Heart left ventricle (tissue), 16 donors: ENCODE measurements around the gene HSPA12A. TPM values are rescaled to one million over a fixed set of nuclear protein-coding genes. Genes with fewer than 3 reads are reported as not detected.

ENCODE experiments used
- ATAC-seq, 4 donors: fragments of 200-7000 bp; cut with Tn5 transposase; one replicate each; pipeline ENCODE4 v1.9.1; 2020 to 2022; ENCODE audit warnings: moderate library complexity in 4 of 4, mild to moderate bottlenecking in 3 of 4, moderate number of reproducible peaks in 1 of 4
- DNase-seq, 5 donors: peaks; one replicate each; pipeline ENCODE4 v3.0.0-alpha.2; 2020
- H3K27ac ChIP-seq, 12 donors: fragments of 200-600 bp; sonication (generic) in 4 of 12; one replicate each; pipeline versions ENCODE4 v1.5.0 to v1.8.0; 2016 to 2022; ENCODE audit warnings: mild to moderate bottlenecking in 2 of 12
- H3K27me3 ChIP-seq, 9 donors: fragments of 200-600 bp; sonication (generic) in 2 of 9; one replicate each; pipeline versions ENCODE4 v1.5.1 to v1.8.0; 2016 to 2022; ENCODE audit warnings: mild to moderate bottlenecking in 3 of 9
- H3K36me3 ChIP-seq, 9 donors: fragments of 200-600 bp; sonication (generic) in 2 of 9; one replicate each; pipeline versions ENCODE4 v1.5.0 to v1.8.0; 2018 to 2022; ENCODE audit warnings: mild to moderate bottlenecking in 2 of 9
- H3K4me1 ChIP-seq, 12 donors: fragments of 200-600 bp; sonication (generic) in 4 of 12; one replicate each; pipeline versions ENCODE4 v1.5.0 to v1.8.0; 2016 to 2022; ENCODE audit warnings: mild to moderate bottlenecking in 3 of 12
- H3K4me3 ChIP-seq, 12 donors: fragments of 200-600 bp; sonication (generic) in 4 of 12; one replicate each; pipeline versions ENCODE4 v1.5.0 to v1.8.0; 2017 to 2022; ENCODE audit warnings: mild to moderate bottlenecking in 9 of 12, moderate library complexity in 4 of 12
- H3K9me3 ChIP-seq, 12 donors: fragments of 200-600 bp; sonication (generic) in 4 of 12; one replicate each; pipeline versions ENCODE4 v1.5.0 to v1.8.0; 2016 to 2022; ENCODE audit warnings: mild to moderate bottlenecking in 1 of 12
- POLR2A ChIP-seq, 2 donors: fragments of 450-650 bp; IDR thresholded peaks; one replicate each; pipeline ENCODE4 v1.6.1; 2017; ENCODE audit warnings: antibody characterized with exemption in 2 of 2, mild to moderate bottlenecking in 2 of 2, moderate library complexity in 2 of 2
- WGBS, 4 donors: extraction: QIAGEN DNeasy Blood & Tissue Kit in 2 of 4; methylation state at CpG; one replicate each; pipeline versions ENCODE4 v1.1.5 to v1.1.7; 2013 to 2018; 5-methylcytosine and 5-hydroxymethylcytosine counted together
- intact Hi-C, 10 donors: fragments of 100-400 bp; cut with DNase I; formaldehyde crosslinking; loops; one replicate each; pipeline versions ENCODE4 v1.11.1 to v1.14.2; 2022
- polyA plus RNA-seq, 2 donors: library from polyadenylated mRNA; stranded (reverse); fragments of 200-250 nt; gene quantifications; one replicate each; pipeline ENCODE4 v1.2.3, GENCODE V29; 2013
- total RNA-seq, 9 donors: library from RNA; depleted of rRNA in 2 of 9; stranded (reverse); fragments of >200 nt in 2 of 9; fragmentation: NEBNext Ultra II Directional in 3 of 9; extraction: Animal tissue kit (Norgen Biotek cat#: 25700) in 3 of 9; gene quantifications; one replicate each; pipeline versions ENCODE4 v1.1.0 to v1.2.4, GENCODE V29; 2016 to 2023
- TF ChIP-seq, protein P1 (sequence below), 12 donors: fragments of 200-600 bp; sonication (generic) in 4 of 12; IDR thresholded peaks; one replicate each; pipeline versions ENCODE4 v1.5.0 to v1.8.0; 2018 to 2022; ENCODE audit warnings: antibody characterized with exemption in 12 of 12, mild to moderate bottlenecking in 5 of 12
- donor health status: ischemic (EF 13 %, LVEDD 7.1; RV severe dilation, severe dysfunction).
- donor health status: healthy with polysubstance abuse.
- donor health status: DM: no; HTN: yes; CAD: no.
- donor health status: DM: no; HTN: no; CAD: no.
- donor health status: ischemic (EF 25% LVEDD 6.9; RV normal size, moderate dysfunction).
- donor health status: ischemic (EF 25% LVEDD 5.7; RV mildly dilated, moderate dysfunction).
- donor health status: healthy.
- donor health status: DM: yes; HTN: yes; CAD: no.
- donor health status: ischemic (EF 35%, LVEDD 5.7; RV mildly dilated, moderate dysfunction).
- donor health status: nonischemic (EF 11% LVEDD 7.7; RV severe dilation, severe dysfunction).
- donor health status: DM: yes; HTN: yes; CAD: no.
- donor health status: PGD.
- donor health status: ischemic (EF 29% LVEDD 5.4; RV normal size, mild dysfunction).
- donor health status: nonischemic (EF 23%, LVEDD 6.1; RV moderate dilation, normal function).

HSPA12A gene
- total and polyA plus RNA-seq, 11 donors = 4.7 to 17.0 (median 13.5) TPM

- no peaks in the 10 kb centered on the region for H3K36me3 ChIP-seq
- H3K27ac ChIP-seq = no peak overlapping the region
- ATAC-seq (no peak), DNase-seq (no peak)
- H3K9me3 ChIP-seq = no peaks in the 10 kb centered on the region
- intact Hi-C loops = loop anchor here in 3 of 10 donors (5.0 kb wide), 2 partner anchors 158 to 543 kb away; no protein-coding TSS in a partner anchor
- TF ChIP-seq POLR2A (IDR thresholded peaks at IDR 0.05) = no peak
- TF ChIP-seq, protein P1, sequence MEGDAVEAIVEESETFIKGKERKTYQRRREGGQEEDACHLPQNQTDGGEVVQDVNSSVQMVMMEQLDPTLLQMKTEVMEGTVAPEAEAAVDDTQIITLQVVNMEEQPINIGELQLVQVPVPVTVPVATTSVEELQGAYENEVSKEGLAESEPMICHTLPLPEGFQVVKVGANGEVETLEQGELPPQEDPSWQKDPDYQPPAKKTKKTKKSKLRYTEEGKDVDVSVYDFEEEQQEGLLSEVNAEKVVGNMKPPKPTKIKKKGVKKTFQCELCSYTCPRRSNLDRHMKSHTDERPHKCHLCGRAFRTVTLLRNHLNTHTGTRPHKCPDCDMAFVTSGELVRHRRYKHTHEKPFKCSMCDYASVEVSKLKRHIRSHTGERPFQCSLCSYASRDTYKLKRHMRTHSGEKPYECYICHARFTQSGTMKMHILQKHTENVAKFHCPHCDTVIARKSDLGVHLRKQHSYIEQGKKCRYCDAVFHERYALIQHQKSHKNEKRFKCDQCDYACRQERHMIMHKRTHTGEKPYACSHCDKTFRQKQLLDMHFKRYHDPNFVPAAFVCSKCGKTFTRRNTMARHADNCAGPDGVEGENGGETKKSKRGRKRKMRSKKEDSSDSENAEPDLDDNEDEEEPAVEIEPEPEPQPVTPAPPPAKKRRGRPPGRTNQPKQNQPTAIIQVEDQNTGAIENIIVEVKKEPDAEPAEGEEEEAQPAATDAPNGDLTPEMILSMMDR (IDR thresholded peaks at IDR 0.05) = no peak
- peaks cover 0 to 7% (median 0%) of the 10 kb centered on the region in 12 donors for H3K4me1 ChIP-seq
- peaks cover 0 to 38% (median 20%) of the 10 kb centered on the region in 9 donors for H3K27me3 ChIP-seq
- H3K4me3 ChIP-seq = no peak overlapping the region
- 63 to 71% (median 69%) methylated on average over 4 of the region's 4 CpGs for WGBS, 4 donors
These were observed 113.0 kb downstream of the HSPA12A start for GRCh38 chr10:116629340-116629739.

DNA sequence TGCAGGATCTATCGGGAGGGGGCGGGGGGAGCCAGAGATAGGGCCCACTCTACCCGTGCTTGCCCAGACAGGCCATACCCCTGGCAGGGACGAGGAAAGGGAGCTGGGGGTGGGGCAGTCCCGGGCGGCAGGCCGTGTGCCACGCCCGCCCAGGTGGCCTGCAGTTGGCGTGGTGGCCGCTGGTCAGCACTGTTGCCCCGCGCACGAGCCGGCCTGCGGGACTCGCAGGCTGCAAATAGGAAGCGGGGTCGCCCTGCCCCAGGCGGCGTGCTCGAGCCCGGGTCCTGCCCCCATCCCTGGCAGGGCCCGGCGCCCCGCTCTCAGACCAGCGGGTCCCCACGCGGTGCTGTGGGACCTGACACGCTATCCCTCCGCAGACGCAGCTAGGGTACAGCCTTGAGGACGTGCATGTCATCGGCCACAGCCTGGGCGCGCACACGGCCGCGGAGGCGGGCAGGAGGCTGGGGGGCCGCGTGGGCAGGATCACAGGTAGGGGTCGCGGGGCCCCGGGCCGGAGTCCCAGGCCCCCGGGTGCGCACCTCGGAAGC, 114.9 kb downstream of the HSPA12A start:
- peaks cover 0 to 42% (median 20%) of the 10 kb centered on the region in 9 donors for H3K27me3 ChIP-seq
- no peaks in the 10 kb centered on the region for H3K36me3 ChIP-seq
- ATAC-seq = peak in 3 of 4 donors; percentile 67 to 77 (median 75)
- intact Hi-C loops = loop anchor here in 3 of 10 donors (5.0 kb wide), 2 partner anchors 160 to 545 kb away; no protein-coding TSS in a partner anchor
- 2 to 3% (median 3%) methylated on average over 17 to 49 of the region's 49 CpGs for WGBS, 4 donors
- no peaks in the 10 kb centered on the region for H3K9me3 ChIP-seq
- peaks cover 0 to 7% (median 0%) of the 10 kb centered on the region in 12 donors for H3K4me1 ChIP-seq
- peak overlapping the region in 7 of 12 donors; percentile 21 to 34 (median 32) for H3K4me3 ChIP-seq
- DNase-seq = peak in 1 of 5 donors; percentile 30
- H3K27ac ChIP-seq = no peak overlapping the region
- TF ChIP-seq POLR2A (IDR thresholded peaks at IDR 0.05) = no peak
- TF ChIP-seq, protein P1 (IDR thresholded peaks at IDR 0.05) = peak in 9 of 12 donors; percentile 27 to 63 (median 43)

DNA sequence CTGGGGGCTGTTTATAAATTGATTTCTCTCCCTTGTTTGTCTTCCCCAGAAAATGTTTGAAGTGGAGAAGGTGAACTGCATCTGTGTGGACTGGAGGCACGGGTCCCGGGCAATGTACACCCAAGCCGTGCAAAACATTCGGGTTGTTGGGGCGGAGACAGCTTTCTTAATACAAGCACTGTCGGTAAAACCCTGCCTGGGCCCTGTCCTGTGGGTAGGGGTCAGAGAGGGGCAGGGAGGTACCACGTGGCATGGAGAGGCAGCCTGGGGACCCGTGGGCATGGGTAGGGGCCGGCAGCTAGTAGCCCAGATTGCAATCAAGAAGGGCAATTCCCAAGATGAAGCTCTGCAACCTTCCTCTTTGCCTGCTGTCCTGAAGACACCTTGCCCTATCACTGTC, 115.6 kb downstream of the HSPA12A start:
- H3K27me3 ChIP-seq = peaks cover 0 to 44% (median 20%) of the 10 kb centered on the region in 9 donors
- H3K4me1 ChIP-seq = peaks cover 0 to 7% (median 0%) of the 10 kb centered on the region in 12 donors
- WGBS, 4 donors = 68 to 73% (median 69%) methylated on average over 9 of the region's 9 CpGs
- no peaks in the 10 kb centered on the region for H3K9me3 ChIP-seq
- ATAC-seq = no peak
- no peaks in the 10 kb centered on the region for H3K36me3 ChIP-seq
- H3K4me3 ChIP-seq = no peak overlapping the region
- intact Hi-C loops = loop anchor here in 3 of 10 donors (5.0 kb wide), 2 partner anchors 160 to 545 kb away; no protein-coding TSS in a partner anchor
- no peak for DNase-seq
- TF ChIP-seq POLR2A (IDR thresholded peaks at IDR 0.05) = no peak
- TF ChIP-seq, protein P1 (IDR thresholded peaks at IDR 0.05) = no peak
- H3K27ac ChIP-seq = no peak overlapping the region

DNA sequence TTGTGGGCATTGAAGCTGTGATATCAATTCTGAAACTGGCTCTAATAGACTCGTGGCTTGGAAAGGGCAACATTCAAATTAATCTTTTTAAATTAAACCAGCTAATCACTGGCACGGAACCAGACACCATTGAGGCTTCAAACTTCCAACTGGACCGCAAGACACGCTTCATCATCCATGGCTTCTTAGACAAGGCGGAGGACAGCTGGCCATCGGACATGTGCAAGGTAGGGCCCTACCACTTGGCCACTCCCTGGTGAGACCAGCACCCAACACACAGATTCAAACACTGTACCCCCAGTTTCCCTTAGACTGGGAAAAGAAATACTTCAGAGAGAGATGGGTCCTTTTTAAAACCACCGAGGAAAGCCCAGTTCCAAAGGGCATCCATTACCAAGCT, 116.5 kb downstream of the HSPA12A start:
- intact Hi-C loops = loop anchor here in 3 of 10 donors (5.0 kb wide), 2 partner anchors 161 to 546 kb away; no protein-coding TSS in a partner anchor
- Histone ChIP-seq H3K9me3 (no peaks in the 10 kb centered on the region), H3K36me3 (no peaks in the 10 kb centered on the region), H3K4me3 (no peak overlapping the region), H3K27me3 (peaks cover 0 to 44% (median 20%) of the 10 kb centered on the region in 9 donors), H3K27ac (no peak overlapping the region), H3K4me1 (peaks cover 0 to 7% (median 0%) of the 10 kb centered on the region in 12 donors)
- DNase-seq (no peak), ATAC-seq (no peak)
- WGBS, 4 donors = 87 to 92% (median 89%) methylated on average over 7 of the region's 7 CpGs
- TF ChIP-seq, protein P1 (IDR thresholded peaks at IDR 0.05) = no peak
- TF ChIP-seq POLR2A (IDR thresholded peaks at IDR 0.05) = no peak
